HG03060 (cell line): Measurements from ENCODE around the gene LRIG1.

ENCODE experiments used
- ATAC-seq: cut with Tn5 transposase; IDR thresholded peaks from one replicate; pipeline ENCODE4 v1.9.1; 2021; ENCODE audit warnings: low read depth, moderate number of reproducible peaks; ENCODE audit not compliant: unreplicated experiment

Gene LRIG1

DNA sequence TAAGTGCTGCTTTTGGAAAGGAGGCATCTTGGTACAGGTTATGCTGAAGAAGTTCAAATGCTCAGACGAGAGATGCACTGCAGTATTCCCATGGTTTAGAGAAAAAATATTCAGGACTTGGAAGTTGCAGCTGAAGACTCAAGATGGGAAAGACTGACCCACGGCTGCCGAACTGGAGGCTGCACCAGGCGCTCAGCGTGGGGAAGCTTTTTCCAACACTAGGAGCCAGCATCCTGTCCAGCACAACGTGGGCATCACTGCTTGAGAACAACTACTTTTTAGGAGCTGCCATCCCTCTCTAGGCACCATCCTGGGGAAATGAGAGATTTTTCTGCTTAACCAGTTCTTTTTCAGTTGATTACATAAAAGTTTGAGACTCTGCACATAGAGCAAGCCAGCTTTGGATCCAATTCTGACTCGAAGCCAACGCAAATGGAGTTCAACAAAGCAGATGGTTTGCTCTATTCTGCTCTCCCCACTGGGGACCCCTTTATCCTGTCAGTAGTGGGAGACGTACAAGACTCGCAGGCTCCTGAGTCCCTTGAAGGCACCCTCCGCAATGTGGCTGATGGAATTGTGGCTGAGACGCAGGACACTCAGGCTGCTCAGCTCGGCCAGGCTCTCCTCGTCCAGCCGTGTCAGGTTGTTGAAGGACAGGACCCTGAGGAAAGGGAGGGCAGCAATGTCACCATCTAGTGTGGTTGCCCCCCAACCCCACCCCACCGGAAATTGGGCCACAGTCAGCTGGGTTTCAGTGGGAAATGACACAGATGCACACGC lies 93.8 kb downstream of the LRIG1 start:
- no peak for ATAC-seq

DNA sequence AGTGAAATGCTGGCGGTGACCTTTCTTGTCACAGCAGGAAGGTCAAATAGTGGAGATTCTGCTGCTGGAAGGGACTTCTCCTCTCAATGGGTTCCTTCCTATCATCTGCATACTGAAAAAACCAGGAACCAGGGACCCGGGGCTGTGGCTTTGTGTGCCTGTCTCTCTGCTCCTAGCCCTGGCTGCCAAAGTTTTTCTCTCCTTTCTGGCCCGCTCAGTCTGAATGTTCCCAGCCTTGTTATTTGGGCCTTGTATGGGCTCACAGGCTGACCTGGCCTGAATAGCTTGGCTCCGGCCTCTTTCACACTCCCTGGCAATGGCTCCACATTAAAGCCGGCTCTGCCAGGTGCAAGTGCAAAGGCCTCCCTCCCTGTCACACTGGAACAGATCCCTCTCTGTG lies 94.7 kb downstream of the LRIG1 start:
- no peak for ATAC-seq

DNA sequence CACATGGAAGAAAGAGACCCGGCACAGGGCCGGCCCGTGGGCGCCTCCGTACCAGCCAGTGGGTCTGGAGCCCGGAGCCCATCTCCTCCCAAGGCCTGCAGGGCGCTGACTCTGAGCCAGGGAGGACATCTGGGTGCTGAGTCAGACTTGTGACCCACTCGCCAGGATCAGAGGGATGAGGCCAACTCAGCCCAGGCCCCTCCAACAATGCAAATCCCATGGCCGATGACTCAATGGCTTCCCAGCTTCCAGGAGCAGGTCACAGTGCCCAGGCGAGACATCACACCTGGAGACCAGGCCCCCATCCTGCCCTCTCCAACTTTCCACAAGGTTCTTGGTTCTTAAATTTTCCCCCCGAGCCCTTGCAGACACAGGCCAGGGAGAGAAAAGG lies 95.1 kb downstream of the LRIG1 start:
- no peak for ATAC-seq

DNA sequence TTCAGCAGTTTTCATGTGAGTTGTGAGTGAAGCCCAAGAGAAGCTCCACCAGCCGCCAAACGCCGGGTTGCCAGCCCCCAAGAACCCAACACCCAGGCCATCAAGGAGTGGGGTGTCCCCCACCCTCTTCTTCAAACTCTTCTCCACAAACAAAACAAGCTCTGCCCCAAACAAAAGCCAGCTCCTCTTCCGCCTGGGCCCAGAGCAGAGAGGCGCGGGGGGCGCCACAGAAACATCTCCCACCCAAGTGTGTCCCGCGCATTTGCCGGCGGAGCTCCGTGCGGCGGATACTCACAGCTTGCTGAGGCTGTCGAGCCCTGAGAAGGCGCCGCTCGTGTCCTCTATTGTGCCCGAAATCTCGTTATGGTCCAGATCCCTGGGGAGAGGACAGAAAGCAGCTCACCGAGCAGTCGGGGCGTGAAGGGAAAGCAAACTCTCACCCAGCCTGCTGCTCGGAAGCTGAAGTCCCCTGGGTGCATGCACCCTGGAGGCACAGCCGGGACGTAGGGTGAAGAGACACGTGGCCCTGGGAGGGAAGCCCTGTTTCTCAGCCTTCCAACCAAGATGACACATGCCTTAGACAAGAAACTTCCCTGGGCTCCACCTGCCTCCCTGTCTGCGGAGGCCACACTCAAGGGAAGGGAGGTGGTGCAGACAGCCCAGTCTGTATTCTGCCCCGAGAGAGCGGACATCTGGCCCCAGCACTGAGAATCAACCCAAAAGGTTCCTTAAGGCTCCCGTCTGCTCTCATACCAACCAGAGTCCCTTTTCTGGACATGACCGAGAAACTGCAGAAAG lies 95.7 kb downstream of the LRIG1 start:
- ATAC-seq, result no peak

GRCh38 chr3:66404197-66404596 lies 96.6 kb downstream of the LRIG1 start:
- ATAC-seq, result no peak

DNA sequence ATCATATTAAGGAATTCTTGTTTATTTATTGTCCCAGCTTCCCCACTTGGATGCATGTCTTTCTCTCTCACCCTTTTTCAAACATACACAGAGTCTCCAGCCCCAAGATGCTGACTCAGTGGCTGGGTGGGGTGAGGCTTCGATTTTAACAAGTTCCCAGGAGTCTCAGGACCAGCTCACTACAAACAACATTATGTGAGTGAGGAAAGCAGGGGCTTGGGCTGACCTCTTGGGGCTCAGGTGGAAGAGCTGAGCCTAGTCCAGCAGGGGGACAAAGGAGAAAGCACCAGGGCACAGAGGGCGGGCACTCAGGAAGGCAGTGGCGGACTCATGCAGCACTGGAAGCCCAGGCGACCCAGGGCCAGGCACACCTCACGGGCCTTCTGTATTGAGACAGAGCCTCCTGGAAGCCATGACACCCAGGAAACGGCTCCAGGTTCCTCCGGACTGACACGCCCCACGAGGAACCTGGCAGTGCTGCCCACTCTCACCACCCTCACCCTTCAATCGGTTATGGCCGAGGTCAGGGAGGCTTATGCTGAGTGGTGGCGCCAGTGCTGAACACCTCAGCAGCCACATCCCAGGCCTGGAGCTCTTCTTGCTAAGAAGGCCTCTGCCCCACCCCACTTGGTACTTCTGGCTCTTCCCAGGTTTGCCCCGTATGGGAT lies 97.4 kb downstream of the LRIG1 start:
- no peak for ATAC-seq

GRCh38 chr3:66402596-66403290 lies 98.1 kb downstream of the LRIG1 start:
- no peak for ATAC-seq

DNA sequence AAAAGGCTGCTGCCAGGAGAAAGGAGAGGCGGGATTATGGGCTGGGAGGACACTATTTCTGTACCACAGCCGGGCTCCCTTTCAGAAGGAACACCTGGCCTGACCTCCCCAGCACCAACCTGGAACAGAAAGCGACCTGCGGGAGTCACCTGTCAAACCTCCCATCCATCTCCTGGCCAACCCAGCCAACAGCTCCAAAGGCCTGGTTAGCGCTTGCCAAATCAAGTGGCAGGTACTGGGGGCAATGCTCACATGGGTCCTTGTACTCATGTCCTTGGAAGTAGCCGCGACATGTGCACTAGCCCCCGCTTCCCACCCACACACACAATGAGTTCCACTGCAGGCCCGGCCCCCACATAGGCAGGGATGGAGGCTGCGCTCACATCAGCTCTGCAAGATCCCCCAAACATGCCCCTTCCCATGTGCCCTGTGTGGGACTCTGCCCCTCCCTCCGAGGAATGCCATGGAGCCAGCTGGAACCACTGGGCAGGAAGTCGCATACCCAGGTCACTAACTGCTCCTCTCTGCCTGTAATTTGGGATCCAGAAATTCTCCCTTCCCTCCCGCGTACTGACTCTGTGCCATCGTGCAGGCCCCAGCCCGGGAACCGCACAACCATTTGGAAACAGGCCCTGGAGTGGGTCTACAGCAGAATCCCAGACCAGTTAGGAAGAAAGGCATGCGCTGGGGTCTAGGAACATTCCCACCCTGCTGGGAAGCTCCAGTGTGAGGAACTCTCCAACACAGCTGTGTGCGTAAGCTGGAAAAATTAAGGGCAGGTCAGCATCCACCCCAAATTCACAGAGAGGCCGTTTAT lies 98.9 kb downstream of the LRIG1 start:
- ATAC-seq, result no peak

- ATAC-seq, result no peak
Observed at GRCh38 chr3:66401157-66401550, 99.7 kb downstream of the LRIG1 start.

GRCh38 chr3:66400411-66401156 lies 100.2 kb downstream of the LRIG1 start:
- ATAC-seq, result no peak

DNA sequence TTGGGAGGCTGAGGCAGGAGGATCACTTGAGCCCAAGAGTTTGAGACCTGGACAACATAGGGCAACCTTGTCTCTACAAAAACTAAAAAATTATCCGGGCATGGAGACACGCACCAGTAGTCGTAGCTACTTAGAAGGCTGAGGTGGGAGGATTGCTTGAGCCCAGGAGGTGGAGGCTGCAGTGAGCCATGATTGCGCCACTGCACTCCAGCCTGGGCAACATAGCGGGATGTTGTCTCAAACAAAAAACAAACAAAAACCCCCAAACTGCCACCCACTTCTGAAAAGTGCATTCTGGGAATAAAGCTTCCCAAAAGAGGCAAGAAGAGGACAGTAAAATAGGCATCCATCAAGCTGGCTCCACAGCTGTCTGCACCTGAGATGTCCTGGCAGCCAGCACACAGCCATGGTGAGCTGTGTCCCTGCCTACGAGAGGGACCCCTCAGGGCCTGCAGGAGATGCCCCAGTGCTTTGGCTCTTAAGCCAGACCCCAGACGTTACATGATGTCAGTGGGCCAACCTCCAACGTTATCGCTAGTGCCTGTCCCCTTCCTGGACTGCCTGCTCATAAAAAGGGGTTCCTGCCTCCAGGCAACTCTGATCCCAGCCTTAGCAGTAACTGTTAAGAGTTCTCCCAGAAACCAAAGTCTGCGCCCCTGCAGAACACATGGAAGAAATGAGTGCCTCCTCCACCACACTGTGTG lies 101.1 kb downstream of the LRIG1 start:
- no peak for ATAC-seq

- no peak for ATAC-seq
Observed at GRCh38 chr3:66398228-66399025, 102.4 kb downstream of the LRIG1 start.

DNA sequence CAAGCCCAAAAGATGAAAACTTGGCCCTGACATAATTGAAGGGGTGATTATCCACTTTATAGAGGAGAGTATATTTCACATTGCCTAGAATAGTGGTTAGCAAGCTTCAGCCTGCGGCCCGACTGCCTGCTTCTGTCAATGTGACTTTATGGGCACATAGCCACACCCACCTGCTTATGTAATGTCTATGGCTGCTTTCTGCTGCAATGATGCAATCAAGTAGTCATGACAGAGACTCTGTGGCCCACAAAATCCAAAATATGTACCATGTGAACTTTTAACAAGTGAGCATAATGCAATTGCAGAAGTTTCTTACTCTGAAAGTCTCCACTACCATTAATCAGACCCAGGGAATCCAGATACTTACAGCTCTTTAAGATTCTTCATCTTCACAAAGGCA lies 103.1 kb downstream of the LRIG1 start:
- ATAC-seq, result no peak

- no peak for ATAC-seq
Observed at GRCh38 chr3:66396888-66397287, 103.9 kb downstream of the LRIG1 start.

GRCh38 chr3:66396161-66396760 lies 104.6 kb downstream of the LRIG1 start:
- ATAC-seq, result no peak

DNA sequence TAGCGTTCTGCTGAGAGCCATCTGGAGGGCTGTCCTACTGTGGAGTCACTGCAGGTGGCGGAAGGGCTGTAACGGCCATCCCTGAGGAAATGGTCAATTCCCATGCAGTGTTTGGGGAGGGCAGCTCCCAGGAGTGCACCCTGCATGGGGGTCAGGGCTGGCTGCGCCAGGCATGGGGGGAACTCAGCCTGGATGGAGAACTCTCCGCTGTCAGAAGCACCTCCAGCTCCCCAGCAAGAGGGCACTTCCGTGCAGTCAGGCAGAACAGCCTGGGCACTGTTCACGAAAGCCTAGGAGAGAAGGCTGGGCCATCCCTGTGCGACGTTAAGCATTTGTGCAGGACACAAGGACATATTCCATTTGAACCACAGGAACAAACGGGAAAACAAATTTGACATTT lies 105.2 kb downstream of the LRIG1 start:
- no peak for ATAC-seq

GRCh38 chr3:66394753-66395249 lies 106.0 kb downstream of the LRIG1 start:
- no peak for ATAC-seq
